NCI-H1694 treated with DMSO at 0.1 percent for 48 hours (cell line): ENCODE measurements around the gene FRRS1.
A peak's percentile ranks its signal among the peaks of the same experiment; 100 is the strongest.

Experiments used
- DNase-seq: peaks from one replicate; lab custom pipeline; 2025; lab: John Stamatoyannopoulos, UW

The FRRS1 gene

GRCh38 chr1:99675994-99676393, 90.4 kb downstream of the FRRS1 start:
- DNase-seq, result no peak

GRCh38 chr1:99675292-99675691, 91.1 kb downstream of the FRRS1 start:
- peak; percentile 62 for DNase-seq

- DNase-seq, result peak; percentile 65
These were observed 92.0 kb downstream of the FRRS1 start for GRCh38 chr1:99674115-99675064.

- peak; percentile 46 for DNase-seq
These were observed 93.1 kb downstream of the FRRS1 start for GRCh38 chr1:99673315-99673714.

GRCh38 chr1:99672530-99673213, 93.8 kb downstream of the FRRS1 start:
- DNase-seq, result no peak

GRCh38 chr1:99672038-99672437, 94.4 kb downstream of the FRRS1 start:
- DNase-seq, result no peak

- DNase-seq, result no peak
These were observed 95.9 kb downstream of the FRRS1 start for GRCh38 chr1:99670583-99670982.

- no peak for DNase-seq
These were observed 96.6 kb downstream of the FRRS1 start for GRCh38 chr1:99669821-99670220.

- DNase-seq, result no peak
These were observed 97.1 kb downstream of the FRRS1 start for GRCh38 chr1:99669376-99669775.

GRCh38 chr1:99665212-99665611, 101.2 kb downstream of the FRRS1 start:
- DNase-seq, result no peak

GRCh38 chr1:99663501-99663900, 102.9 kb downstream of the FRRS1 start:
- no peak for DNase-seq

- DNase-seq, result no peak
These were observed 103.8 kb downstream of the FRRS1 start for GRCh38 chr1:99662539-99663080.

GRCh38 chr1:99661780-99662179, 104.7 kb downstream of the FRRS1 start:
- no peak for DNase-seq

GRCh38 chr1:99660496-99660895, 105.9 kb downstream of the FRRS1 start:
- DNase-seq, result no peak

GRCh38 chr1:99659755-99660210, 106.7 kb downstream of the FRRS1 start:
- DNase-seq, result no peak
